Endothelial cell (in vitro differentiated cells): Measurements from ENCODE around the gene DNAJC5G. TPM values are rescaled to one million over a fixed set of nuclear protein-coding genes. Genes with fewer than 3 reads are reported as not detected.
"Not testable (repeated sequence)": the region's sequence is repeated elsewhere in the genome, so short reads cannot be mapped to it uniquely, and the experiment has no call there.

Experiments
- DNase-seq: peaks from one replicate; pipeline ENCODE4 v3.0.0; 2021; ENCODE audit warnings: low spot score
- H3K27ac Mint-ChIP-seq: one replicate; pipeline ENCODE4 v1.8.0; 2021; ENCODE audit warnings: mixed read lengths, inconsistent platforms; ENCODE audit not compliant: unreplicated experiment
- H3K27me3 Mint-ChIP-seq: one replicate; pipeline ENCODE4 v1.8.0; 2021; ENCODE audit warnings: mild to moderate bottlenecking, moderate library complexity, mixed read lengths, inconsistent platforms; ENCODE audit not compliant: unreplicated experiment
- H3K36me3 Mint-ChIP-seq: one replicate; pipeline ENCODE4 v1.8.0; 2021; ENCODE audit warnings: mild to moderate bottlenecking, low read depth, mixed read lengths, inconsistent platforms; ENCODE audit not compliant: unreplicated experiment
- H3K4me1 Mint-ChIP-seq: one replicate; pipeline ENCODE4 v1.8.0; 2021; ENCODE audit warnings: mild to moderate bottlenecking, mixed read lengths, inconsistent platforms; ENCODE audit not compliant: unreplicated experiment
- H3K4me3 Mint-ChIP-seq: one replicate; pipeline ENCODE4 v1.8.0; 2021; ENCODE audit warnings: mild to moderate bottlenecking, mixed read lengths, inconsistent platforms; ENCODE audit not compliant: unreplicated experiment
- H3K9me3 Mint-ChIP-seq: one replicate; pipeline ENCODE4 v1.8.0; 2021; ENCODE audit warnings: mixed read lengths, inconsistent platforms; ENCODE audit not compliant: unreplicated experiment
- total RNA-seq: library from RNA; stranded (reverse); fragmentation: NEBNext Ultra II Directional; extraction: Animal tissue kit (Norgen Biotek cat#: 25700); gene quantifications from one replicate; pipeline ENCODE4 v1.2.1, GENCODE V29; 2021; ENCODE audit not compliant: unreplicated experiment
- TF ChIP-seq, protein P1 (sequence below): fragments of 200-600 bp; sonication (generic); IDR thresholded peaks from one replicate; pipeline ENCODE4 v1.5.0; 2021; ENCODE audit warnings: antibody characterized with exemption; ENCODE audit not compliant: unreplicated experiment

The DNAJC5G gene
- total RNA-seq, 1 donor from 2014 or later, result not detected

DNA sequence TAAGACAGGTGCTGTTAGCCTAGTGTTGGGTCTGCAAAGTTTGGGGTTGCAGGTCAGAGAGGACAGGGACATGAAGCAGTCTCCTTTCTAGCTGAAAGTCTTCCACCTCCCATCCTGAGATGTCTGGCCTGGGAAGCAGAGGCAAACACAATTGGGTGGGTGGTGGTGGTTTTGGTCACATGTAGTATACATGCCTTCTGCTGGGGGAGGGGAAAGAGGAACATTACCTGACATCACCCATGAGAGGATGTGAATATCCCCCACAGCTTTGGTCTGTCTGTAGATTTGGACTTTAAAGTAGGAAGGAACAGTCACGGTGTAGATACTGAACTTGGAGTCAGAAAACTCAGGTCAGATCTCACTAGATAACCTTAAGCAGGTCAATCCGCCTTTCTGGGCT is 4.6 kb upstream of the DNAJC5G start:
- Mint-ChIP-seq H3K4me1 (no peaks in the 10 kb centered on the region), H3K4me3 (no peak overlapping the region), H3K36me3 (no peaks in the 10 kb centered on the region), H3K9me3 (no peaks in the 10 kb centered on the region), H3K27ac (no peak overlapping the region), H3K27me3 (peaks cover 4% of the 10 kb centered on the region)
- TF ChIP-seq, protein P1, sequence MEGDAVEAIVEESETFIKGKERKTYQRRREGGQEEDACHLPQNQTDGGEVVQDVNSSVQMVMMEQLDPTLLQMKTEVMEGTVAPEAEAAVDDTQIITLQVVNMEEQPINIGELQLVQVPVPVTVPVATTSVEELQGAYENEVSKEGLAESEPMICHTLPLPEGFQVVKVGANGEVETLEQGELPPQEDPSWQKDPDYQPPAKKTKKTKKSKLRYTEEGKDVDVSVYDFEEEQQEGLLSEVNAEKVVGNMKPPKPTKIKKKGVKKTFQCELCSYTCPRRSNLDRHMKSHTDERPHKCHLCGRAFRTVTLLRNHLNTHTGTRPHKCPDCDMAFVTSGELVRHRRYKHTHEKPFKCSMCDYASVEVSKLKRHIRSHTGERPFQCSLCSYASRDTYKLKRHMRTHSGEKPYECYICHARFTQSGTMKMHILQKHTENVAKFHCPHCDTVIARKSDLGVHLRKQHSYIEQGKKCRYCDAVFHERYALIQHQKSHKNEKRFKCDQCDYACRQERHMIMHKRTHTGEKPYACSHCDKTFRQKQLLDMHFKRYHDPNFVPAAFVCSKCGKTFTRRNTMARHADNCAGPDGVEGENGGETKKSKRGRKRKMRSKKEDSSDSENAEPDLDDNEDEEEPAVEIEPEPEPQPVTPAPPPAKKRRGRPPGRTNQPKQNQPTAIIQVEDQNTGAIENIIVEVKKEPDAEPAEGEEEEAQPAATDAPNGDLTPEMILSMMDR, result no peak
- DNase-seq, result no peak

DNA sequence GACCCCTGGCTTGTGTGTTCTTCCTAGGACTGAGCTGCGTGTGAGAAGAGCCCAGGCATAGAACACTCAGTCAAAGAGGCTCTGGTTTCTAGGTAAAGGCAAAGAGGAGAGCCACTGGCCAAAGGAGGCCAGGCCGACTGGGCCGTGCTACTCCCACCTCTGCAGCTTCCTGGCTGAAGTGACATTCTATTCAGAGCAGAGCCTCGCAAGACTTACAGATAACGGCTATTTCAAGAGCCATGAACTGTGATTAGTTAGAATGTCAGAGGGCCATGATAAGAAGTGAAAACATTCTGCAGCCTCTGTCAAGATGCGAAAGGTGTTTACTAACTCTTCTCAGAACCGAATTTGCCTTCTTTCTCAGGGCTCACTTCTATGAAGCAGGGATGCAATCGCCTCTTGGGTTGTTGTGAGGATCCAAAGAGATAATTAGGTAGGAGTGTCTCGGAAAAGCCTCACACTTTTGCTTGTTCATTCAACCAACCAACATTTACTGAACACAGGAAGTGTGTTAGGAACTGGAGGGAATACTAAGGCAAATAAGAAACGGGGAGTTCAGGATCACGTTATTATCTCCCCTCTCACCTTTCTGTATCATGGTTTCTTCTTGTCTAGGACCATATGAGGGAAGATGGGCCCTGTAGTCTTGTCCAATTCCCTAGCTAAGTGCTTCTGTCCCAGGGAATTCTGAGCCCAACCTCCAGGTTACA is 3.4 kb upstream of the DNAJC5G start:
- Mint-ChIP-seq H3K27me3 (peaks cover 4% of the 10 kb centered on the region), H3K27ac (no peak overlapping the region), H3K4me3 (no peak overlapping the region), H3K9me3 (no peaks in the 10 kb centered on the region), H3K36me3 (no peaks in the 10 kb centered on the region), H3K4me1 (no peaks in the 10 kb centered on the region)
- TF ChIP-seq, protein P1, result no peak
- DNase-seq, result no peak

DNA sequence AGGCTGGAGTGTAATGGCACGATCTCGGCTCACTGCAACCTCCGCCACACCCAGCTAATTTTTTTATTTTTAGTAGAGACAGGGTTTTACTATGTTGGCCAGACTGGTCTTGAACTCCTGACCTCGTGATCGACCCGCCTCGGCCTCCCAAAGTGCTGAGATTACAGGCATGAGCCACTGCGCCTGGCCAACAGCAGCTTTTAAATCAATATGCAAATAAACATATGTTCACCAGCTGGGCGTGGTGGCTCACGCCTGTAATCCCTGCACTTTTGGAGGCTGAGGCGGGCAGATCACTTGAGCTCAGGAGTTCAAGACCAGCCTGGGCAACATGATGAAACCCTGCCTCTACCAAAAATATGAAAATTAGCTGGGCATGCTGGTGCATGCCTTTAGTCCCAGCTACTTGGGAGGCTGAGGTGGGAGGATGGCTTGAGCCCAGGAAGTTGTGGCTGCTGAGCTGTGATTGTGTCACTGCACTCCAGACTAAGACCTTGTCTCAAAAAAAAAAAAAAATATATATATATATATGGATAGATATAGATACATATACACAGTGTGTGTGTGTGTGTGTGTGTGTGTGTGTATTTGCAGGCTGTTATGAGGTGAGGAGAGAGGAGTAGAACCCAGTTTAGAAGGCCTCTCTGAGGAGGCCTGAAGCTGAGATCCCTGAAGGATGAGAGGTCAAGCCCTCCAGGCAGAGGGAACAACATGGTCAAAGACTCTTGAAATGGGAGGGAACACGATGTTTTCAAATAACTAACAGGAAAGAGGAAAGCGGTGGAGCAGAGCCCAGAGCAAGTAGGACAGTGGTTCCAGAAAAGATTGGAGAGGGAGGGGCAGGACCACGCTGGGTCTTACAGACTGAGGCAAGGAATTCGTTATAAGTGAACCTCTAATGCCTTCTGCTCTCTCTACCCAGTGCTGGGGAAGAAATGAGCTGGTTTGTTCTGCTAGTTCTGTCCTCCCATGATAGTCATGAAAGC is 2.4 kb upstream of the DNAJC5G start:
- H3K9me3 Mint-ChIP-seq, DNase-seq, H3K4me3 Mint-ChIP-seq, H3K27me3 Mint-ChIP-seq, H3K27ac Mint-ChIP-seq, H3K36me3 Mint-ChIP-seq, H3K4me1 Mint-ChIP-seq: not testable (repeated sequence)

DNA sequence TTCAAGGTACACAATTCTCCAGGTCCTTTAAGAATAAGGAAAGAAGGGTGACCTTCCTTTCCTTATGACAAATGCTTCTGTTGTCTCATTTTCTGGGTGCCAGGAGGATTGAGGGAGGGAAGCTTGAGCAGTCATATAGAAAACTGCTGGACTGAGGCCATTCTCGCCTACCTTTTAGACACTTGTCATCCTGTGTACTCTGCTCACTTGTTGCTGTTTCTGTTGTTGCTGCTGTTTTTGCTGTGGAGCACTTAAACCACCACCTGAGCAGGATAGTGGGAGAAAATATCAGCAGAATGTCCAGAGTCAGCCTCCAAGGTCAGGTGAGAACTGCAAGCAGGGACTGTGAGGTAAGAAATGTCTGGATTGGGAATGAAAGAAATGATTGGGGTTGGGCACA is 2.8 kb downstream of the DNAJC5G start:
- Mint-ChIP-seq H3K9me3 (no peaks in the 10 kb centered on the region), H3K27ac (no peak overlapping the region), H3K4me1 (peaks cover 3% of the 10 kb centered on the region), H3K4me3 (no peak overlapping the region), H3K36me3 (no peaks in the 10 kb centered on the region), H3K27me3 (peaks cover 13% of the 10 kb centered on the region)
- TF ChIP-seq, protein P1, result no peak
- DNase-seq, result no peak

DNA sequence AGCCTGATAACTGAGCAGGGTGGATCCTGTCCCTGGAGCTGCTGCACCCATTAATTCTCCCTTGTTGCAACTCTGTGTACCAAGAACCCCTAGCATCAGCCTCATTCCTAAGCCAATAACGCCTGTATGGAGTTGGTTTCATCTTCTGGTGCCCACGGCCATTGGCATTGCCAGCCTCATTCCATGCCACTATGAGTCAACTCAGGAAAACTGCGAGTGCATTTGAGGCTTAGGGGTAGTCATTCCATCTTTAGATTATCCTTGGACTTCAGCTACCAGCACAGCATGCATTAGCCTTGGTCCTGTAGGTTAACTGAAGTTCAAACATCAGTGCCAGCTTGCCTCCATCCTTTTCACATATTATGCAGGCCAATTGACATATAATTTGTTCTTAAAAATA is 5.6 kb downstream of the DNAJC5G start:
- no peak overlapping the region for H3K4me3 Mint-ChIP-seq
- peaks cover 10% of the 10 kb centered on the region for H3K27me3 Mint-ChIP-seq
- no peaks in the 10 kb centered on the region for H3K36me3 Mint-ChIP-seq
- H3K4me1 Mint-ChIP-seq, result peaks cover 5% of the 10 kb centered on the region
- no peak for DNase-seq
- H3K9me3 Mint-ChIP-seq, result no peaks in the 10 kb centered on the region
- TF ChIP-seq, protein P1, result no peak
- H3K27ac Mint-ChIP-seq, result no peak overlapping the region
